Hematopoietic multipotent progenitor cell treated with erythropoietin and hydrocortisone succinate and interleukin-3 and kit ligand, for 17 days (in vitro differentiated cells): Measurements from ENCODE around the gene C6orf132.
A peak's percentile ranks its signal among the peaks of the same experiment; 100 is the strongest.

Source experiments
- DNase-seq: peaks from one replicate; pipeline ENCODE4 v3.0.0-alpha.2; 2015; ENCODE audit warnings: low spot score

C6orf132 gene

DNA sequence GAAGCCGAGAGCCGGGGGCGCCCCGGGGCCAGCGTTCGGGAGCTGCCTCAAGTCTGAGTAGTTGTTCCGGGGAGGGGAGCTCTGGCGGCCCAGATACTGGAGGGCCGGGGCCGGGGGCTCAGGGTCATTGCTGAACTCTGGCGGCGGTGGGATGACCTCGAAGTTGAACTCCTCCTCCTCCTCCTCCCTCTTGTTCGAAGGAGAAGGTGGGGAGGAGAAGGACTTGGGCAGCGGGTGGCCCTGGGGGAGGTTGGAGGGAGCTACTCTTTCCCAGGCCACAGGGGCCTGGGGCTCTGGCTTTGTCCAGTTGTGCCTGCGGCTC, 37.7 kb downstream of the C6orf132 start:
- DNase-seq: no peak

DNA sequence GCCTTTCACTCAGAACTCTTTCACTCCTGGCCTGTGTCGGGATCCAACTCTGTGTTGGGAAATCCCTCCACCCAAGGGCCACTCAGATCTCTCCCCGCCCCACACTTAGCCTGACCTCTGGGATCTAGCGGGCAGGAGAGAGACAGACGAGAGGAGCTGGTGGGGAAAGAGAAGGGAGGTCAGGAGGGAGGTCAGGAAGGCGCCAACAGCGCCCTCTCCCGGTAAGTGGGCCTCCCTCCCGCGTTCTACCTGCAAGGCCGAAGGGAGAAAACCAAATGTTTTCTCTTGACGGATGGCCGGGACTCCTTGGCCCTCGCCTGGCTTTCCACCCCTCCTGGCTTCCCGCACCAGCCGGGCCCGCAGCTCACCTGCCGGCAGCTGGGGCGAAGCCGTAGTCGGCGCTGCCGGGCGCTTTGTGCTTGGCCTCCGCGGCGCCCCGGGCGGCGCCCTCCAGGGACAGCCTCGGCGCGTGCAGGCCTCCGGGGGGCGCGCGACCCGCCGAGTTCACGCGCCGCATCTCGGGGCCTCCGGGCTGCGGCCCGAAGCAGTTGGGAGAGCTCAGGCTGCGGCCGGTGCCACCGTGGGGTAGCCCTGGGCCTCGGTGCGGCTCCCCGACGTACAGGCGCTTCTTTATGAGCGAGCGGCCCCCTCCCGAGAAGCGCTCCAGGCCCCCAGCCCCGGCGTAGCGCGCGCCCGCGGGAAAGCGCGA, 38.2 kb downstream of the C6orf132 start:
- DNase-seq: peak; percentile 68

- no peak for DNase-seq
Measured at GRCh38 chr6:42103753-42104094, 38.7 kb downstream of the C6orf132 start.

DNA sequence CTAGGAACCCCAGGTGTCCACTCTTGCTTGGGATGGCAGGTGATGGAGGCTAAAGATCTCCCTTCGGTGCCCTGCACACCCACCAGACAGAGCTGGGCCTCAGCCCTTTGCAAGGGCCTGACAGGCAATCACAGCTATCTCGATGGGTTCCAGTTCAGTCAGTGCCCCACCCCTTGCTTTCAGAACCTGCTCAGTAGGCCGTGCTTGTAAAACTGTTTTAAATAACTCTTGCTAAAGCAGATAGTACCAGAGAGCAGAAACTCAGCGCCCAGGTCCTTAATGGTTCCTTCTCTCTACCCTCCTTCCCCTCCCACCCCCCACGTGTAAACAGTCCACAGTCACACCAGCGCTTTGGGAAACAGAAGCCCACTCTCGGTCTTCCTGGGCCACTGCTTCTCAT, 39.2 kb downstream of the C6orf132 start:
- no peak for DNase-seq

DNA sequence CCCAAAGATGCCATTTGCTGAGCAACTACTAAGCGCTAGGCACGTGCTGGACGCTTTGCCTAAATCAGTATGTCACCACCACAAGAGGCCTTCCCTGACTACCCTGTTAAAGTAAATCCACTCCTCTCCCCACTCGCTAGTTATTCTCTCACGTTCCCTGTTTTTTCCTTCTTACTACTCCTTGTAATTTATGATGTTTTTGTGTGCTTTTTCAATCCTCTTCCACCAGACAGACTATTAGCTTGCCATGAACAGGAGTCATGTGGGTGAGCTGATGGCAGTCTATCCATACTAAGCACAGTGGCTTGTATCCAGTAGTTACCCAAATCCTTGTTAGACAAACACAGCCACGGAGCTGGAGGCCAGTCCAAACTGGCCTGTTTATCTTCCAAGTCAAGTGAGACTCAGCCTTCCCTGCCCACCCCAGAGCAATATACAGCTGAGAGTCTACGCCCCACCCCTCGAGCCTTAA, 41.2 kb downstream of the C6orf132 start:
- DNase-seq: no peak

- no peak for DNase-seq
Measured at GRCh38 chr6:42100029-42100901, 42.2 kb downstream of the C6orf132 start.

GRCh38 chr6:42099340-42100028, 42.9 kb downstream of the C6orf132 start:
- DNase-seq: no peak

- no peak for DNase-seq
Measured at GRCh38 chr6:42095776-42096541, 46.5 kb downstream of the C6orf132 start.

GRCh38 chr6:42095094-42095493, 47.3 kb downstream of the C6orf132 start:
- DNase-seq: no peak

DNA sequence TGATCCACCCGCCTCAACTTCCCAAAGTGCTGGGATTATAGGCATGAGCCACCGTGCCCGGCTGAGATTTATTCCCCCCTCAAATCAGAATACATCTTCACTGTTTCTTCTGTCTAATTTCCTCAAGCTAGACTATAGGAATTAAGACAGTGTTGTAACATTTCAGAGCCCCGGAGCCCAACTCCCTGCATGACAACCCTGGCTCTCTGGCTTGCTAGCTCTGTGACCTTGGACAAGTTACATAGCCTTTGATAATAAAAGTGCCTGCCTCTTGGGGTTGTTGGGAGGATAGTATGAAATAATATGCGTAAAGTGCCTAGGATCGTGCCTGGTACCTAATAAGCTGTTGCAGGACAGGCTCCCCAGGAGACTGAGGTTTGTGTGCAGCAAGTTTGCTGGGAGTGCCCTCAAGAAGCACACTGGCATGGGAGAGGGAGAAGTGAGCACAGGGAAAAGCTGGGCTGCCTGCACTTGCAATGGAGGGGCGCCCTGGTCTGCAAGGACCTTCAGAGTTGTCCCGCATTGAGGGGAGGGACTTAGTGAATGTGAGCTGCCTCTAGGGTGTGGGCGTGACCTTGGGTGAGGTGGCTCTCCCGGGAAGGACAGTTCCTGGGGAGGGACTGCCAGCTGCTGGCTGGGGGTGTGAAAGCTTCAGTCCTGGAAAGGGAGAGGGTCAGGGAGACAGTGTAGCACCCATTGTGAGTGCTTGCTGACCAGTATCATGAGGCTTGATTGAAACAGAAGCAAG, 48.7 kb downstream of the C6orf132 start:
- DNase-seq: no peak

GRCh38 chr6:42091718-42092023, 50.7 kb downstream of the C6orf132 start:
- no peak for DNase-seq

- DNase-seq: no peak
Measured at GRCh38 chr6:42090819-42091717, 51.4 kb downstream of the C6orf132 start.

GRCh38 chr6:42088101-42088591, 54.3 kb downstream of the C6orf132 start:
- DNase-seq: no peak

GRCh38 chr6:42086046-42087035, 56.1 kb downstream of the C6orf132 start:
- no peak for DNase-seq

DNA sequence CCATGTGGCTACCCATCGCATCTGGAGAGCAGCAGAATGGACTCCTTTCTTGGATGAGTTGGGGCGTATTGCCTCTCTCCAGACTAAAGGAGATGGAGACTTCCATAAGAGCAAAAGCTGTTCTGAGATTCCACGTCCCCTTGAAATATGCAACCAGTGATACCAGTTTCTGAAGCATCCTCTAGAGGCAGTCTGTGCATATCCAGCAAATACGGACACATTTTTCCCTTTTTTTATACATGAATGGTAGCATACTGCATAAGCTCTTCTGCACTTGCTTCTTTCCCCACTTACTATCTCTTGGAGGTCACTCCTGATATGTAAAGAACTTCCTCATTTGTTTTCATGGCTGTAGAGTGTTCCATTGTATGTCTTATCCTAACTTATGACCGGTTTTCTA, 57.5 kb downstream of the C6orf132 start:
- no peak for DNase-seq

DNA sequence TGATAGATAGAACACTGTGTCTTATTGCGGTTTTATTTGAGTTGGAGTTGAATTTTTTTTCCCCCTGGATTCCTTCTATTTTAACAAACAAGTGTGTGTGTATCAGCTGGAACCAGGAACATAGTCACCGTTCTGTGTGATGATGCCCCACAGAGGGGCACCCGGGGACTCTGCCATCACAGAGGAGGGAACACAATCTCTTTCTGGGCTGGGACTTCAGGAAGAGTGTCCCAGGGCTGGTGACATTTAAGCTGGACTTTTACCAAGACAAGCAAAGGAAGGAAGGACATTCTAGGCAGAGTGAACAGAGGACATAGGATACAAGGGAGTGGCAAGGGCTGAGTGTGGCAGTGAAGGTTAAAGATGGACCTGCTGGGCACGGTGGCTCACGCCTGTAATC, 58.9 kb downstream of the C6orf132 start:
- no peak for DNase-seq

DNA sequence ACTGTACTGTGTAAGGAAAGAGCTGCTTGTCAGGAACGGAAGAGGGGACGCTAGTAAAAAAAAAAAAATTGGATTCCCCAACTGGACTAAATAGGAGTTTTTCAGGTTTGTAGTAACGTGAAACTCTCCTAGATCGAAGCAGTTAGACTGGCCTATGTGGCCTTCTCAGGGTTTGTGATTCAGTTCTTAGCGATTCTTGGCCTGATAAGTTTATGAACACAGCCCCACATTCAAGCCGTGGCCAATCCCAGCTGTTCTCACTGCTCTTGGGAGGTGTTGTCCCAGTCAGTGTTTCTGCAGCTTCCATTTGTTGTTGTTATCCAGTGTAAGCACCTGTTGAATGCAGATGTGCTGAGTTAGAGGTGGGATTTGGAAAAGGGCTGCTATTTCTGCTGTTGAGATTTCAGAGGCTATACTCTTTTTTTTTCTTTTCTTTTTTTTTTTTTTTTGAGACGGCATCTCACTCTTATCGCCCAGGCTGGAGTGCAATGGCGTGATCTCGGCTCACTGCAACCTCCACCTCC, 62.4 kb downstream of the C6orf132 start:
- no peak for DNase-seq

- DNase-seq: no peak
Measured at GRCh38 chr6:42078386-42078785, 64.0 kb downstream of the C6orf132 start.
